ENCODE measurements around the gene AP1B1. TPM values are rescaled to one million over a fixed set of nuclear protein-coding genes. Genes with fewer than 3 reads are reported as not detected.

AP1B1 gene
- total and polyA plus RNA-seq, 2 of the 13 experiments (the other 11 are each of a cell fraction or from before 2014, with no cell fraction given), result 26.6 to 29.7 TPM

GRCh38 chr22:29336751-29337490 lies 51.4 kb downstream of the AP1B1 start (continued):
- TF ChIP-seq ZSCAN22 (CRISPR knock-in tag; IDR thresholded peaks at IDR 0.05), result no peak
- TF ChIP-seq AKAP8 (CRISPR knock-in tag; IDR thresholded peaks at IDR 0.05), result no peak
- no peak for TF ChIP-seq TEAD2 (CRISPR knock-in tag; IDR thresholded peaks at IDR 0.05)
- no peak for TF ChIP-seq ETV6 (CRISPR knock-in tag; conservative IDR thresholded peaks at IDR 0.05)

GRCh38 chr22:29335656-29336055 lies 52.7 kb downstream of the AP1B1 start:
- 91% methylated on average over 5 of the region's 11 CpGs for WGBS (ENCODE audit: low lambda C conversion rate)
- no peak for TF ChIP-seq ZSCAN9 (CRISPR knock-in tag; IDR thresholded peaks at IDR 0.05; ENCODE audit: borderline replicate concordance)
- TF ChIP-seq RERE (CRISPR knock-in tag; IDR thresholded peaks at IDR 0.05; ENCODE audit: low read depth), result no peak
- no peak for TF ChIP-seq DR1 (CRISPR knock-in tag; IDR thresholded peaks at IDR 0.05)
- TF ChIP-seq MAZ (IDR thresholded peaks at IDR 0.05; ENCODE audit: borderline replicate concordance, low read depth, low read length), result no peak
- no peak for TF ChIP-seq MAZ (CRISPR knock-in tag; IDR thresholded peaks at IDR 0.05; ENCODE audit: low read depth)
- no peak for TF ChIP-seq SETDB1 (CRISPR knock-in tag; IDR thresholded peaks at IDR 0.05; ENCODE audit: borderline replicate concordance)
- TF ChIP-seq ZNF512B (CRISPR knock-in tag; IDR thresholded peaks at IDR 0.05; ENCODE audit: borderline replicate concordance), result no peak
- no peak for TF ChIP-seq ZNF570 (CRISPR knock-in tag; IDR thresholded peaks at IDR 0.05; ENCODE audit: borderline replicate concordance)
- no peak for TF ChIP-seq RFXAP (CRISPR knock-in tag; IDR thresholded peaks at IDR 0.05; ENCODE audit: borderline replicate concordance)

More at GRCh38 chr22:29335656-29336055, 52.7 kb downstream of the AP1B1 start:
- no TSS peak for BruUV-seq (replicated peaks)
- intact Hi-C loops (cut with micrococcal nuclease; ENCODE audit: unreplicated experiment) (no loop called here), in situ Hi-C loops (cut with HindIII; ENCODE audit: extremely low pct_ligation_motif_present, low pct_unique_long_range_greater_than_20kb) (no loop called here)
- Histone ChIP-seq H3K79me2 (ENCODE audit: insufficient read depth, low read length) (no peaks in the 10 kb centered on the region), H3K36me3 (replicated peaks in 1 of 2; ENCODE audit: control insufficient read depth in 1 of 2, insufficient read depth in 2 of 2, low read length in 2 of 2) (peaks cover 18 to 42% of the 10 kb centered on the region in 2 experiments), H3K27me3 (ENCODE audit: control insufficient read depth in 1 of 2, insufficient read depth in 2 of 2, low read length in 2 of 2) (no peaks in the 10 kb centered on the region), H3K9ac (ENCODE audit: insufficient read depth, low read depth, low read length) (no peak overlapping the region), H3K4me1 (ENCODE audit: insufficient read depth, low read length) (peaks cover 14% of the 10 kb centered on the region), H4K20me1 (ENCODE audit: insufficient read depth, low read length) (no peaks in the 10 kb centered on the region), H3K27ac (ENCODE audit: extremely low read length, insufficient read depth, low read length) (no peak overlapping the region), H3K9me3 (ENCODE audit: low read length) (no peaks in the 10 kb centered on the region), H3K4me3 (replicated peaks in 1 of 3; ENCODE audit: insufficient read depth in 1 of 3, low read depth in 2 of 3, low read length in 3 of 3) (no peak overlapping the region), H2AFZ (ENCODE audit: low read length) (no peak overlapping the region), H3K4me2 (ENCODE audit: low read depth, low read length) (no peak overlapping the region)
- ATAC-seq, result no peak
- no peak for DNase-seq (ENCODE audit: low spot score)
- POLR2A ChIA-PET, result no interaction called here
- CTCF ChIA-PET (ENCODE audit: low intra/inter-chr PET ratio, low total read pairs), result no interaction called here
- FAIRE-seq, result no peak

All from HepG2 (cell line).